Glutamatergic neuron (in vitro differentiated cells): ENCODE measurements around the gene RHO. TPM values are rescaled to one million over a fixed set of nuclear protein-coding genes. Genes with fewer than 3 reads are reported as not detected.
A peak's percentile ranks its signal among the peaks of the same experiment; 100 is the strongest.

ENCODE experiments used
- DNase-seq: peaks from one replicate; pipeline ENCODE4 v3.0.0; 2022
- H3K27ac Mint-ChIP-seq: one replicate; pipeline ENCODE4 v1.8.0; 2020; ENCODE audit warnings: mild to moderate bottlenecking, mixed read lengths, inconsistent platforms; ENCODE audit not compliant: unreplicated experiment
- H3K27me3 Mint-ChIP-seq: one replicate; pipeline ENCODE4 v1.8.0; 2020; ENCODE audit warnings: mild to moderate bottlenecking, moderate library complexity, mixed read lengths, inconsistent platforms; ENCODE audit not compliant: unreplicated experiment
- H3K36me3 Mint-ChIP-seq: one replicate; pipeline ENCODE4 v1.8.0; 2020; ENCODE audit warnings: mild to moderate bottlenecking, mixed read lengths, inconsistent platforms; ENCODE audit not compliant: unreplicated experiment
- H3K4me1 Mint-ChIP-seq: one replicate; pipeline ENCODE4 v1.8.0; 2020; ENCODE audit warnings: mild to moderate bottlenecking, low read depth, mixed read lengths, inconsistent platforms; ENCODE audit not compliant: unreplicated experiment
- H3K4me3 Mint-ChIP-seq: one replicate; pipeline ENCODE4 v1.8.0; 2020; ENCODE audit warnings: mild to moderate bottlenecking, mixed read lengths, inconsistent platforms; ENCODE audit not compliant: unreplicated experiment
- H3K9me3 Mint-ChIP-seq: one replicate; pipeline ENCODE4 v1.8.0; 2020; ENCODE audit warnings: mild to moderate bottlenecking, moderate library complexity, mixed read lengths, inconsistent platforms; ENCODE audit not compliant: unreplicated experiment
- CTCF ChIP-seq: fragments of 200-600 bp; sonication (generic); IDR thresholded peaks from one replicate; pipeline ENCODE4 v1.5.0; 2021; ENCODE audit not compliant: partially characterized antibody, unreplicated experiment
- total RNA-seq: library from RNA; stranded (reverse); fragmentation: NEBNext Ultra II Directional; extraction: Animal tissue kit (Norgen Biotek cat#: 25700); gene quantifications from one replicate; pipeline ENCODE4 v1.2.1, GENCODE V29; 2021; ENCODE audit not compliant: unreplicated experiment

The RHO gene
- total RNA-seq, 1 donor from 2014 or later = not detected

GRCh38 chr3:129569856-129570255, 41.4 kb downstream of the RHO start:
- Mint-ChIP-seq H3K4me3 (no peak overlapping the region), H3K9me3 (peaks cover 11% of the 10 kb centered on the region), H3K4me1 (peaks cover 18% of the 10 kb centered on the region), H3K27ac (no peak overlapping the region), H3K36me3 (no peaks in the 10 kb centered on the region), H3K27me3 (peaks cover 17% of the 10 kb centered on the region)
- TF ChIP-seq CTCF = no peak
- no peak for DNase-seq

- Mint-ChIP-seq H3K36me3 (no peaks in the 10 kb centered on the region), H3K27me3 (peaks cover 16% of the 10 kb centered on the region), H3K27ac (no peak overlapping the region), H3K9me3 (peaks cover 11% of the 10 kb centered on the region), H3K4me3 (peak overlapping the region; percentile 38), H3K4me1 (peaks cover 20% of the 10 kb centered on the region)
- no peak for DNase-seq
- no peak for TF ChIP-seq CTCF
Observed at GRCh38 chr3:129571605-129572547, 43.4 kb downstream of the RHO start.

GRCh38 chr3:129572603-129573002, 44.2 kb downstream of the RHO start:
- no peak for DNase-seq
- H3K4me1 Mint-ChIP-seq = peaks cover 20% of the 10 kb centered on the region
- H3K27ac Mint-ChIP-seq = no peak overlapping the region
- peaks cover 14% of the 10 kb centered on the region for H3K27me3 Mint-ChIP-seq
- peaks cover 8% of the 10 kb centered on the region for H3K9me3 Mint-ChIP-seq
- no peak for TF ChIP-seq CTCF
- H3K36me3 Mint-ChIP-seq = no peaks in the 10 kb centered on the region
- no peak overlapping the region for H3K4me3 Mint-ChIP-seq

- DNase-seq = no peak
- peaks cover 14% of the 10 kb centered on the region for H3K27me3 Mint-ChIP-seq
- peaks cover 17% of the 10 kb centered on the region for H3K4me1 Mint-ChIP-seq
- H3K9me3 Mint-ChIP-seq = peaks cover 5% of the 10 kb centered on the region
- H3K36me3 Mint-ChIP-seq = no peaks in the 10 kb centered on the region
- H3K4me3 Mint-ChIP-seq = no peak overlapping the region
- no peak for TF ChIP-seq CTCF
- peak overlapping the region; percentile 52 for H3K27ac Mint-ChIP-seq
Observed at GRCh38 chr3:129573493-129573892, 45.1 kb downstream of the RHO start.

- H3K4me3 Mint-ChIP-seq = no peak overlapping the region
- H3K36me3 Mint-ChIP-seq = no peaks in the 10 kb centered on the region
- no peak for TF ChIP-seq CTCF
- H3K9me3 Mint-ChIP-seq = peaks cover 8% of the 10 kb centered on the region
- H3K4me1 Mint-ChIP-seq = peaks cover 20% of the 10 kb centered on the region
- no peak for DNase-seq
- peaks cover 14% of the 10 kb centered on the region for H3K27me3 Mint-ChIP-seq
- no peak overlapping the region for H3K27ac Mint-ChIP-seq
Observed at GRCh38 chr3:129574206-129574605, 45.8 kb downstream of the RHO start.
